Stimulated activated CD4-positive, alpha-beta T cell treated with anti-CD3 and anti-CD28 coated beads, TNF-alpha, amount 100 ng/mL, for 1 hour (primary cell): ENCODE results near the gene MAML2.

ENCODE experiments used
- DNase-seq, 3 donors: peaks; one replicate each; pipeline ENCODE4 v3.0.0-alpha.2; 2020; ENCODE audit warnings: low read depth in 3 of 3, low spot score in 1 of 3

MAML2 gene

DNA sequence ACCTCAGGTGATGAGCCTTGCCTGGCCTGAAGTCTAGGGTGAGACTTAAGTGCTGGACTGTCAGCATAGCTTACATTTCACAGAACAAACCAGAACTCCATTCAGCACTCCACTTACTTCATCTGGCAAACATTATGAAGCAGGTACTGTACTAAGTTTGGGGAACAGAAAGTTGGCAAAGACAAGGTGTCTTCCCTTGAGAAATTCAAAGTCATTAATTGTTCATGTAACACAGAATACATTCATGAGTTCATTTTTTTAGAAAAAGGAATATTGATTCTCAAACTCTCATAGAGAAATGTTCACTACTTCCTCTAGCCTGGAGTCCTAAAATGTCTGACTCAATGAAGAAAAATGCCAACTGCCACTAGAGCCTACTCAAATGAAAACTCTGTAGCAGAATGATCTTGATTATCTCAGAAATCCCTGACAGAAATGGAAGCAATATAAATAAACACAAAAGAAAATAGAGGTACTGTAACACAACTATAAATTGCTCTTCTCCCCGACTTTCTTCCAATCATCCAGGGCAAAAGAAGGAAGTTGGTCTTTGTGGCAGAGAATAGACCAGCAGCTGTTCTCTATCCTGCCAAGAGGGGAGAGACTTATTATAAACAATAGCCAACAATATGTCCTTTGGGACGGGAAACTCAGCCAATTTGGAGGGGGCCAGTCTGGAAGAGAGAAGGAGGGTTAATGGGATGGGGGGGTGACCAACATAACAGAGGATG is 289.9 kb downstream of the MAML2 start:
- no peak for DNase-seq

GRCh38 chr11:96051820-96052219 is 291.2 kb downstream of the MAML2 start:
- no peak for DNase-seq

DNA sequence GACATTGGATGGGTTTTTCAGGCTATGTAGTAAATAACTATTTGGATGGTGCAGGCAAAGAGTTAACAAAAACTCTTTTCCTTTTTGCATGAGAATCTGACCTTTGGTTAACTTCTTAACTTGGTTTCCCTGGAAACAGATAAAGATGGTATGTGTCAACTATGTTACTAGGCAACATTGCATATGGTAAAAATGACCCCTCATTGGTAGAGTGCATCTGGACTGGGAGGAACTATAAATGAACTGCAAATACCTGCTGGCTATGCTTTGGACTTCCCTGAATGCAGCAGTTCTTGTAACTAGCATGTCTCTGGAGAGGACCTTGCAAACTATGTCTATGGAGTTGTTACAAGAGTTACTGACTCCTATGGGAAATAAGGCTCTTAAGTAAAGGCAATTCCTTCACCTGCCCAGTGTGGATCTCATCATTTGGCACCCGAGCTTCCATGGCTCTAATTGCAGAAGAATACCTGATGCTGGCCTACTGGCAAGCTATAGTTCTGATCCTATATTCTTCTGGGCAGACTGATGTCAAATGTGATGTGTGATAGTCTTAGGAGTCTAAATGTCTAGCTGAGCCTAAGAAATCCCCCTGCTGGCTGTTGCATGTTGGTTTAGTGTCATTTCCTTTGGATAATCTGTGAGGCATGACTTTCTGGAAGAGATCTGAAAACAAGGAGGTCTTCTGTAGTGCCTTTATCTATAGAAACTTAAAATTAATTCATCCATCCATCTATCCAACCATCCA is 292.4 kb downstream of the MAML2 start:
- no peak for DNase-seq

GRCh38 chr11:96049426-96049825 is 293.6 kb downstream of the MAML2 start:
- no peak for DNase-seq

GRCh38 chr11:96045622-96046456 is 297.2 kb downstream of the MAML2 start:
- no peak for DNase-seq

GRCh38 chr11:96044747-96045146 is 298.2 kb downstream of the MAML2 start:
- no peak for DNase-seq

DNA sequence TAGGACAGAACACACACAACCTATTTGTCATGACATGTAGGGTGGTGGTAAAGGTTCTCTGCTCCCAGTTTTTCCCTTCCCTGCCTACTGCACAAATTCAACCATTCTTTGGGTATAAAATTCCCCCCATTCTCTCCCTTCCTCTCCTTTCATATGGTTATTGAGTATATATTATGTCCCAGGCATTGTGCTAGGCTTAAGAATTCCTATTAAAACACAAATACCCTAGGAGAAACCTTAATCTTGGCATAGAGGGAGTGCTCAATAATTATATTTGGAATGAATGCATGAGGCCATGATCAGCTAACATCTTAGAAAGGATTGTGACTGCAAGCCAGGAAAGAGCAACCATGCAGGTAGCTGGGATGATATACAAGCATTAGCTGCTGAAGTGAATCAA is 298.7 kb downstream of the MAML2 start:
- DNase-seq: no peak

DNA sequence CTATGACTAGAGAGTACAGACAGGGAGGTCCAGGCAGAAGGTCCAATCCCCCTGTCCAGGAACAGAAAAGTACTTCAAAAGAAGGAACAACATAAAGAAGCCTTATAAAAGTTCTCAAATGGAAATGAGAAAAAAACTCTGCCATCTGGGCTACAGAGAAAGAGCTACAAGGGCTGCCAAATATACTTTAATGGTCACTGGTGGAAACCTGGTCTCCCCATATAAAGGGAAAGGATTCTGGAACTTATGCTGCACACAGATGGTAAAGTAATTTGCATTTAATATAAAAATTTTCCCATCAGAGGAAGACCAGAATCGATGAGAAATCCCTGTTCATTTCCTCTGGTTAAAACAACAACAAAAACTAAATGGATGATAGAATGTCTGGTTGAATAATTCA is 299.7 kb downstream of the MAML2 start:
- DNase-seq: no peak

DNA sequence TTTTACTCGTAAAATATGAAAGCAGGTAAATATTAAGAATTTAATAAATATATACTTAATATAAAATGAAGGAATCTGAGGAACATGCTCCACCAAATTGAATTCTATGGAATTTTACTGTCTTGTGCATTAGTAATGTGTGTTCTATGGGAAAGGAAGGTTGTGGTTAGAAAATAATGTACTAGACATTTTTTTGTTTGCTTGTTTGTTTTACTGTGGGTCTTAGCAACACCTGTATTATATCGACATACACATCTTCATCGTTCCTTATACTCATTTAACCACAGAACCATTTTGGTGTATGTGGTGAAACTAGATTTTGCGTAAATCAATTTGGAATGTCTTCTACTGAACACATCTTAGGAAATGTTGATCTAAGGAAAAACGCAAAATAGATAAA is 304.9 kb downstream of the MAML2 start:
- DNase-seq: no peak

DNA sequence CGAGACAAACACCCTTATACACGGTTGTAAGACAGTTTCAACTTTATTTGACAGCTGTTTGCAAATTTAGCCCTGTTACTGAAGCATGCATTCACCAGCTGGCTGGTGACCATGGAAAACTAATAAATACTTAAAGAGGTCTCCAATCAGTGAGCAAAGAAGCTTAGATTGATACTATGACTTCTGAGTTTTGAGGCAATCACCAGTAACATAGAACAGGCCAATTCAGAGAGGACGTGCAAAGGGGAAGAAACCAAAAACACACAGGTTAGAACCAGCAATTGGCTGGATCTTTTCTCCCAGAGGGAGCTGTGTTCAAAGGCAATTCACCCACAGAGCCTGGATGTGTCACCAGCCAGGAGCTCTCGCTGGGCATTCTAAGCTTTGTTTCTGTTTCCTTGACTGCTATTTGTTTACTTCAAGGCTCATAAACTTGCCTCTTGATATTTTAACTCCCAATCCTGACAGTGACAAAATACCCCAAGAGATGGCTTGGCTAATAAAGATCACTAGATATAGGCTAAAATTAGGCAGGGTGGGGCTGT is 305.5 kb downstream of the MAML2 start:
- no peak for DNase-seq

DNA sequence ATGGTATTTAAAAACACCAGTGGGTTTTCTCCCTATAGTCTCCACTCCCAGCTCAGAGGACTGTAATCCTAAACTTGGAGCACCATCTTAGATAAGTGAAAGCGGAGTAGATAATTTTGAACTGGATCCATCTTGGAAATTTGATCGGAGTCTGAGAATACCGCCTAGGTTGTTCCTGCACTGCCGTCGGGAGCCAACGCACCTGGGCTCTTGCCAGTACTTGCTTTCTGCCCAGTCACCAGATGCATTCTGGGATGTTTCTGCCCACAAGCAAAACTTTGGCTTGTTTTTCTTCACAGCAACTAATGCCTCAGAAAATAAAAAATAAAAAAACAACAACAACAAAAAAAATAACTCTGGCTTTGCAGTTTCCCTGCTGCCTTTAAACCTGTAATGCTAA is 306.1 kb downstream of the MAML2 start:
- no peak for DNase-seq

DNA sequence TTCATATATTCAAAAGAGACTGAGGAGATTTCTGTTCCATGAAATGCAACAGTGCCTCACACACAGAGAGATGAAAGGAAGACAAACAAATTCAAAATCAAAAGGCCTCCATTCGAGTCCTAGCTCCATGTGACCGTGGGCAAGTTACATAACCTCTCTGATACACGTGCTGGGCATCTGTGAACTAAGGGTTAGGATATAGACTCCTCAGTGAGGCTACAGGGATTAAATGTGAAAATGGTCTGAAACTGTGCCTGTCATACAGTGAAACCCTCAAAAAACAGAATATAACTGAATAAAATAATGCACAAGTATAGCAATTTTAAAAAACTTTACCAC is 307.3 kb downstream of the MAML2 start:
- no peak for DNase-seq

DNA sequence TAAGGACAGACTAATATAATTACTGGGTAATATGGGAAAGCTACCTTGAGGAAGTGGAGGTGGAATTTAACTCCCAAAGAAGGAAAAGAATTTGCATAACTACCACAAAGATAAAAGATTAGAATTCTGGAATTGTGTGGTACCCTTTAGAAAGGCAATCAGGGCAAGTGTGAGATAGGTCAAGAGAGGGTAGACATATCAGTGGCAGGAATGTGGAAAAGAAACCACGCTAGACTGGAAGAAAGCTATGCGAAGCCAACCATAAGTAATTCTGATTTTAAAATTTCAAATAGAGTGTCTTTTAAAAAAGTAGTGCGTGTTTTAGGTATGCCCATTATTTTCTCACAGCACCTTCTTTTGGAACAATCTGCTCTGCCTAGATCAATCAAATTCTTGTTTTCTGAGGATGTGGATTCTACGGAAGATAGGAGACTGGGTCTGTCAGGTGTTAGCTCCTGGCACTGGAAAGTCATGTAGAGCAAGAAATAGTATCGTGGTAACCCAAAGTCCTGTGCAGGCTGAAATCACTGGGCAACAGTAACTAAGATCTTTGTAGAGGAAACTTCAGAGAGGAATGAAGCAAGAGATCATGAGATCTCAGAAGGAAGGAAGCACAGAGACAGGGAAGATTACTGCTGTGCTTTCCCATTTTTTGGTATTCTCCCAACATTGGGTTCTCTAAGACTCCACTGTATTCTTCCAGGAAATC is 307.8 kb downstream of the MAML2 start:
- DNase-seq: no peak

DNA sequence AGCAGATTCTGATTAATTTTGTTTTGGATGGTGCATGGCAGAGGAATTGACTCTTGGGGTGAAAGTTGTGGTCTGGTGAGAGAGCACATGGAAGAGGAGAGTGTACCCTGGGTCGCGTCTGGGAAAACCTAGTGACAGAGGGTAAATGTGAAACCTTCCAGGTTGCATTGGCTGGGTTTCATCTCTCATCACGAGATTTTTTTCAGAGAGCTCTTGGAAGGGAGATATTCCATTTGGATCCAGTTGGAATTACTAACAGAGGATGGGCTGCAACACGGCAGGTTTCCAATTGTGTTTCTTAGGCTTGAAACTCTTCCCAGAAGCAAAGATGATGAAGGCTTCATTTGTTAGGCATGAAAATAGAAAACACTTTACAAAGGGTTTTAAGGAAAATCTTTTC is 309.4 kb downstream of the MAML2 start:
- DNase-seq: no peak

DNA sequence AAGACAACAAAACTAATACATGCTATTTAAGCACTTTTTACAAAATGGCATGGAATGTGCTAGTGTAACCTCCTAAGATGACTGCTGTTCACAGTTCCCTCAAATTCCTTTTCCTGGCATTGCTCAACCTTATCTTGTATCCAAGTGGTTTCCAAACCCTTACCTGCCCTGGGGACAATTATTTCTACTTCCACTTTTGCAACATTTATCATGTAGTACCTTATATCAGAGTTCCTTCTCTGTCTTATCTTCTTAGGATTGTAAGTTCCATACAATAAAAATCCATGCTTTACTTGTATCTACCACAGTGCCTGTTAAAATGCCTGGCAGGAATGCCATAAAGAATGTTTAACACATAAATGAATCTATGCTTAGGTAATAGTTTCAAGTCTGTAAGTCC is 309.9 kb downstream of the MAML2 start:
- DNase-seq: no peak

- no peak for DNase-seq
These were observed 314.2 kb downstream of the MAML2 start for GRCh38 chr11:96028746-96029145.

DNA sequence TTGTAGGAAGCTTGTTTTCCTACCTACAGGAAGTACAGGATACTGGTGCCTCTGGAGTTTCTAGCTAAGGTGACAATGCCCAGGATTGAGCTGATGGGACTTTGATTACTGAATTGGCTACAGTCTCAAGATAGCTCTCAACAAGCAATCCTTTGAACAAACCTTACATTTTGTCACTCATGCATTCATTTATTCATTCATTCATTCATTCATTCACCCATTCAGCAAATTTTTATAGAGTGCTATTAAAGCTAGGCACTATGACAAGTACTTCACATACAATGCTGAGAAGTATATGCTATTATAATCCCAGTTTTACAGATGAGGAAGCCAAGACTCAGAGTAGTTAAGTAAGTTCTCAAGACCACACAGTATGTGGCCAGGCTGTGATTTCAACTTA is 316.0 kb downstream of the MAML2 start:
- no peak for DNase-seq

GRCh38 chr11:96026310-96026709 is 316.7 kb downstream of the MAML2 start:
- no peak for DNase-seq

DNA sequence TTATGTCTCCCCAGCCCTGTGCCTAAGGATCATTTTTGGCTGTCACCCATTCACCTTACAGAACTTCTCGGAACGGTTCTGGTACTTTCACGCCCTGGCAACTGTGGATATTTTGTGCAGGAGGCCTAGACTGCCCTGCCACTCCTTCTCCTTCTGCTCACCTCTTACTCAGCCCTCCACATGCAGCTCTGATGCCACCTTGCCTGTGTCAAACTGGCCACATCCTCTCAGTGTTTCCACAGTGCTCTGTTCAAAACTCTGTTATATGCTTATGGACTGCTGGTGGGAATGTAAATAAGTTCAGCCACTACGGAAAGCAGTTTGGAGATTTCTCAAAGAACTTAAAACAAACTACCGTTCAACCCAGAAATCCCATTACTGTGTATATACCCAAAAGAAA is 318.3 kb downstream of the MAML2 start:
- no peak for DNase-seq

DNA sequence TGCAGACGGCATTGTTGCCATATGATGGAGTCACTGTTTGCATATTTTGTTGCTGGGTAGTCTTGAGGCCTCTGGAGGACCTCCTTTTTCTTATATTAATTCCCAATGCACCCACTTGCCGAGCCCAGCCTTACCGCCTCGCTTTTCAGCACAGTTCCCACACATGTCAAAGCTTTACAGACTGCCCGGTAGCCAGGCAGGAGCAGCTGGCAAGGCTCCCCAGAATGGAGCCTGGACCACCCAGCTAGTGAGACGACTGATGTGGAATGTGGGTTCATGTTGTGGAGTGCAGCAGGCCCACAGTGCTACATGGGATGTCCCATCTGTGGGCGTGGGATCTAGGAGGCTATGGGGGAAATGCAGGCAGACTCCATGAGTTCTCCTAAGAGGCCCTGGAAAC is 319.7 kb downstream of the MAML2 start:
- DNase-seq: no peak
